ENCODE results near the gene SMCHD1. TPM values are rescaled to one million over a fixed set of nuclear protein-coding genes. Genes with fewer than 3 reads are reported as not detected.
"Not testable (repeated sequence)": the region's sequence is repeated elsewhere in the genome, so short reads cannot be mapped to it uniquely, and the experiment has no call there.

Gene SMCHD1
- total RNA-seq, 1 experiment from 2014 or later: 48.6 TPM

DNA sequence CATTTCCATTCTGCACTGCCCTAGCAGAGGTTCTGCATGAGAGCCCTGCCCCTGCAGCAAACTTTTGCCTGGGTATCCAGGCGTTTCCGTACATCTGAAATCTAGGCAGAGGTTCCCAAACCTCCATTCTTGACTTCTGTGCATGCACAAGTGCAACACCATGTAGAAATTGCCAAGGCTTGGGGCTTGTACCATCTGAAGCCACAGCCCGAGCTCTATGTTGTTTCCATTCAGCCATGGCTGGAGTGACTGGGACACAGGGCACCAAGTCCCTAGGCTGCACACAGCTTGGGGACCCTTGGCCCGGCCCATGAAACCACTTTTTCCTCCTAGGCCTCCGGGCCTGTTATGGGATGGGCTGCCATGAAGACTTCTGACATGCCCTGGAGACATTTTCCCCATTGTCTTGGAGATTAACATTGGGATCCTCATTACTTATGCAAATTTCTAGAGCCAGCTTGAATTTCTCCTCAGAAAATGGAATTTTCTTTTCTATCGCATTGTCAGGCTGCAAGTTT is 154.2 kb downstream of the SMCHD1 start:
- BruUV-seq (replicated peaks); H3K9me3 ChIP-seq (ENCODE audit: control insufficient read depth in 1 of 2, insufficient read depth in 1 of 2, low read depth in 1 of 2, low read length in 2 of 2); H3K4me3 ChIP-seq (replicated peaks in 1 of 2; ENCODE audit: low read depth in 1 of 2, low read length in 2 of 2); H2AFZ ChIP-seq (ENCODE audit: low read depth, low read length, poor library complexity, severe bottlenecking); H3K36me3 ChIP-seq (ENCODE audit: control insufficient read depth in 1 of 2, insufficient read depth in 2 of 2, low read length in 2 of 2); RAD21 ChIA-PET (ENCODE audit: low non-redundant PET in 1 of 2, low total read pairs in 2 of 2, uncharacterized antibody in 2 of 2, unreplicated experiment in 2 of 2); H3K9me2 ChIP-seq (ENCODE audit: insufficient read depth); H3K27me3 ChIP-seq (ENCODE audit: insufficient read depth, low read length); POLR2A ChIA-PET; ATAC-seq; H3K4me1 ChIP-seq (ENCODE audit: control insufficient read depth in 1 of 2, insufficient read depth in 2 of 2, low read length in 2 of 2); DNase-seq (ENCODE audit: low read depth, low spot score); H3K4me2 ChIP-seq (ENCODE audit: low read length); H3K9ac ChIP-seq (ENCODE audit: low read length); H4K20me1 ChIP-seq (ENCODE audit: insufficient read depth); H3K79me2 ChIP-seq (ENCODE audit: insufficient read depth, low read length); H3K27ac ChIP-seq (ENCODE audit: low read depth, low read length); CTCF ChIA-PET; intact Hi-C loops (cut with micrococcal nuclease): not testable (repeated sequence)

DNA sequence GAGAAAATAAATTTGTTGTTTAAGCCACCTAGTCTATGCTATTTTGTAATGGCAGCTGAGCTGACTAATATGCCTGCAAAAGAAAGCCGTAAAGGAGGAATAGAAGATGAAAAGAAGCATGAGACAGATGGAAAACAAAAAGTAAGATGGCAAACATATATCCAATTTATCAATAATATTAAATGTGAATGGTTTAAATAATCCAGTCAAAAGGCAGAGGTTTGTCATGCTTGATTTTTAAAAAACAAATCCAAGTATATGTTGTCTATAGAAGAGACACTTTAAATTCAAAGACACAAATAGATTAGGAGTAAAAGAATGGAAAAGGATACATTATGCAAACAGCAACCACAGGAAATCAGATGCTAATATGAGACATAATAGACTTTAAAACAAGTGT is 155.9 kb downstream of the SMCHD1 start:
- no peak overlapping the region for H3K27ac ChIP-seq (ENCODE audit: low read depth, low read length)
- H3K9ac ChIP-seq (ENCODE audit: low read length): no peak overlapping the region
- H3K9me2 ChIP-seq (ENCODE audit: insufficient read depth): no peaks in the 10 kb centered on the region
- H3K9me3 ChIP-seq (ENCODE audit: control insufficient read depth in 1 of 2, insufficient read depth in 1 of 2, low read depth in 1 of 2, low read length in 2 of 2): no peaks in the 10 kb centered on the region; a peak in 1 of 4 replicates
- H3K79me2 ChIP-seq (ENCODE audit: insufficient read depth, low read length): no peaks in the 10 kb centered on the region
- intact Hi-C loops (cut with micrococcal nuclease): no loop called here
- TF ChIP-seq TCF7L2 (IDR thresholded peaks at IDR 0.05; ENCODE audit: borderline replicate concordance, extremely low read depth, insufficient read depth, insufficient read length) (no peak), ZBTB33 (IDR thresholded peaks at IDR 0.05; ENCODE audit: extremely low read depth, insufficient replicate concordance, low read length) (no peak), FOSL1 (IDR thresholded peaks at IDR 0.05; ENCODE audit: low read depth) (no peak), RAD21 (IDR thresholded peaks at IDR 0.05; ENCODE audit: low read depth) (no peak), YY1 (IDR thresholded peaks at IDR 0.05; ENCODE audit: extremely low read depth, insufficient replicate concordance, low read depth, low read length) (no peak), SRF (IDR thresholded peaks at IDR 0.05; ENCODE audit: low read depth) (no peak), EZH2phosphoT487 (IDR thresholded peaks at IDR 0.05; ENCODE audit: borderline replicate concordance) (no peak)
- ChIA-PET POLR2A (no interaction called here), RAD21 (ENCODE audit: low non-redundant PET in 1 of 2, low total read pairs in 2 of 2, uncharacterized antibody in 2 of 2, unreplicated experiment in 2 of 2) (no interaction called here), CTCF (no interaction called here)
- no peaks in the 10 kb centered on the region for H3K27me3 ChIP-seq (ENCODE audit: insufficient read depth, low read length)
- no peaks in the 10 kb centered on the region for H4K20me1 ChIP-seq (ENCODE audit: insufficient read depth)
- no peak overlapping the region for H3K4me3 ChIP-seq (replicated peaks in 1 of 2; ENCODE audit: low read depth in 1 of 2, low read length in 2 of 2)
- H2AFZ ChIP-seq (ENCODE audit: low read depth, low read length, poor library complexity, severe bottlenecking): no peak overlapping the region
- ATAC-seq (no peak), DNase-seq (ENCODE audit: low read depth, low spot score) (no peak)
- no peaks in the 10 kb centered on the region for H3K4me1 ChIP-seq (ENCODE audit: control insufficient read depth in 1 of 2, insufficient read depth in 2 of 2, low read length in 2 of 2)
- H3K4me2 ChIP-seq (ENCODE audit: low read length): no peak overlapping the region
- BruUV-seq (replicated peaks): no TSS peak
- H3K36me3 ChIP-seq (ENCODE audit: control insufficient read depth in 1 of 2, insufficient read depth in 2 of 2, low read length in 2 of 2): no peaks in the 10 kb centered on the region
